Tibial nerve (tissue), 4 donors: ENCODE measurements around the gene KATNB1. TPM values are rescaled to one million over a fixed set of nuclear protein-coding genes. Genes with fewer than 3 reads are reported as not detected.
A peak's percentile ranks its signal among the peaks of the same experiment; 100 is the strongest.

Source experiments
- DNase-seq, 2 donors: peaks; one replicate each; pipeline ENCODE4 v3.0.0-alpha.2; 2019; ENCODE audit warnings: low spot score in 2 of 2
- H3K27ac ChIP-seq, 4 donors: fragments of 200-600 bp; sonication (generic) in 3 of 4; one replicate each; pipeline ENCODE4 v1.5.1; 2017 to 2019; ENCODE audit warnings: mild to moderate bottlenecking in 1 of 4
- H3K27me3 ChIP-seq, 2 donors: fragments of 200-600 bp; sonication (generic) in 1 of 2; one replicate each; pipeline versions ENCODE4 v1.5.1 to v1.6.0; 2017 to 2019
- H3K36me3 ChIP-seq, 3 donors: fragments of 200-600 bp; sonication (generic); one replicate each; pipeline ENCODE4 v1.5.1; 2018 to 2019
- H3K4me1 ChIP-seq, 4 donors: fragments of 200-600 bp; sonication (generic) in 3 of 4; one replicate each; pipeline ENCODE4 v1.5.1; 2017 to 2019
- H3K4me3 ChIP-seq, 4 donors: fragments of 200-600 bp; sonication (generic) in 3 of 4; one replicate each; pipeline ENCODE4 v1.5.1; 2017 to 2019; ENCODE audit warnings: mild to moderate bottlenecking in 1 of 4, moderate library complexity in 1 of 4
- H3K9me3 ChIP-seq, 4 donors: fragments of 200-600 bp; sonication (generic) in 3 of 4; one replicate each; pipeline ENCODE4 v1.5.1; 2017 to 2019
- EP300 ChIP-seq, 2 donors: sonication (generic); formaldehyde crosslinking; IDR thresholded peaks; one replicate each; pipeline ENCODE4 v1.6.1; 2017; ENCODE audit warnings: antibody characterized with exemption in 2 of 2, mild to moderate bottlenecking in 1 of 2
- POLR2A ChIP-seq, 2 donors: fragments of 450-650 bp; IDR thresholded peaks; one replicate each; pipeline ENCODE4 v1.6.1; 2017; ENCODE audit warnings: antibody characterized with exemption in 2 of 2, mild to moderate bottlenecking in 2 of 2, moderate library complexity in 2 of 2
- WGBS, 2 donors: methylation state at CpG; one replicate each; pipeline ENCODE4 v1.1.5; 2018; 5-methylcytosine and 5-hydroxymethylcytosine counted together
- total RNA-seq, 4 donors: library from RNA; depleted of rRNA; stranded (reverse); fragments of >200 nt; gene quantifications; one replicate each; pipeline ENCODE4 v1.1.0, GENCODE V29; 2016
- TF ChIP-seq, protein P1 (sequence below), 5 experiments: fragments of 200-600 bp in 3 of 5; fragments of 450-650 bp in 2 of 5; sonication (generic) in 3 of 5; IDR thresholded peaks; one replicate each; pipeline ENCODE4 v1.5.1; 2016 to 2019; ENCODE audit warnings: antibody characterized with exemption in 5 of 5, mild to moderate bottlenecking in 3 of 5, moderate library complexity in 2 of 5

KATNB1 gene
- total RNA-seq, 4 donors from 2014 or later = 21.0 to 36.8 (median 27.5) TPM

- H3K36me3 ChIP-seq = peaks cover 0 to 97% (median 0%) of the 10 kb centered on the region in 3 donors
- 91 to 95% methylated on average over 12 to 14 of the region's 14 CpGs for WGBS, 2 donors
- H3K9me3 ChIP-seq = no peaks in the 10 kb centered on the region
- DNase-seq = no peak
- H3K4me1 ChIP-seq = peaks cover 0 to 12% (median 0%) of the 10 kb centered on the region in 4 donors
- no peak for TF ChIP-seq EP300 (IDR thresholded peaks at IDR 0.05)
- TF ChIP-seq, protein P1, sequence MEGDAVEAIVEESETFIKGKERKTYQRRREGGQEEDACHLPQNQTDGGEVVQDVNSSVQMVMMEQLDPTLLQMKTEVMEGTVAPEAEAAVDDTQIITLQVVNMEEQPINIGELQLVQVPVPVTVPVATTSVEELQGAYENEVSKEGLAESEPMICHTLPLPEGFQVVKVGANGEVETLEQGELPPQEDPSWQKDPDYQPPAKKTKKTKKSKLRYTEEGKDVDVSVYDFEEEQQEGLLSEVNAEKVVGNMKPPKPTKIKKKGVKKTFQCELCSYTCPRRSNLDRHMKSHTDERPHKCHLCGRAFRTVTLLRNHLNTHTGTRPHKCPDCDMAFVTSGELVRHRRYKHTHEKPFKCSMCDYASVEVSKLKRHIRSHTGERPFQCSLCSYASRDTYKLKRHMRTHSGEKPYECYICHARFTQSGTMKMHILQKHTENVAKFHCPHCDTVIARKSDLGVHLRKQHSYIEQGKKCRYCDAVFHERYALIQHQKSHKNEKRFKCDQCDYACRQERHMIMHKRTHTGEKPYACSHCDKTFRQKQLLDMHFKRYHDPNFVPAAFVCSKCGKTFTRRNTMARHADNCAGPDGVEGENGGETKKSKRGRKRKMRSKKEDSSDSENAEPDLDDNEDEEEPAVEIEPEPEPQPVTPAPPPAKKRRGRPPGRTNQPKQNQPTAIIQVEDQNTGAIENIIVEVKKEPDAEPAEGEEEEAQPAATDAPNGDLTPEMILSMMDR (IDR thresholded peaks at IDR 0.05) = no peak
- TF ChIP-seq POLR2A (IDR thresholded peaks at IDR 0.05) = no peak
- no peak overlapping the region for H3K4me3 ChIP-seq
- no peaks in the 10 kb centered on the region for H3K27me3 ChIP-seq
- peak overlapping the region in 2 of 4 donors; percentile 45 to 73 for H3K27ac ChIP-seq
Observed at GRCh38 chr16:57763285-57764005, 27.9 kb downstream of the KATNB1 start.

- 89 to 90% methylated on average over 9 of the region's 9 CpGs for WGBS, 2 donors
- no peak for TF ChIP-seq EP300 (IDR thresholded peaks at IDR 0.05)
- TF ChIP-seq, protein P1 (IDR thresholded peaks at IDR 0.05) = no peak
- TF ChIP-seq POLR2A (IDR thresholded peaks at IDR 0.05) = no peak
- peaks cover 0 to 7% (median 0%) of the 10 kb centered on the region in 4 donors for H3K4me1 ChIP-seq
- DNase-seq = no peak
- H3K27me3 ChIP-seq = no peaks in the 10 kb centered on the region
- H3K27ac ChIP-seq = peak overlapping the region in 2 of 4 donors; percentile 45 to 73
- no peak overlapping the region for H3K4me3 ChIP-seq
- no peaks in the 10 kb centered on the region for H3K9me3 ChIP-seq
- H3K36me3 ChIP-seq = peaks cover 0 to 97% (median 0%) of the 10 kb centered on the region in 3 donors
Observed at GRCh38 chr16:57764006-57764340, 28.4 kb downstream of the KATNB1 start.

DNA sequence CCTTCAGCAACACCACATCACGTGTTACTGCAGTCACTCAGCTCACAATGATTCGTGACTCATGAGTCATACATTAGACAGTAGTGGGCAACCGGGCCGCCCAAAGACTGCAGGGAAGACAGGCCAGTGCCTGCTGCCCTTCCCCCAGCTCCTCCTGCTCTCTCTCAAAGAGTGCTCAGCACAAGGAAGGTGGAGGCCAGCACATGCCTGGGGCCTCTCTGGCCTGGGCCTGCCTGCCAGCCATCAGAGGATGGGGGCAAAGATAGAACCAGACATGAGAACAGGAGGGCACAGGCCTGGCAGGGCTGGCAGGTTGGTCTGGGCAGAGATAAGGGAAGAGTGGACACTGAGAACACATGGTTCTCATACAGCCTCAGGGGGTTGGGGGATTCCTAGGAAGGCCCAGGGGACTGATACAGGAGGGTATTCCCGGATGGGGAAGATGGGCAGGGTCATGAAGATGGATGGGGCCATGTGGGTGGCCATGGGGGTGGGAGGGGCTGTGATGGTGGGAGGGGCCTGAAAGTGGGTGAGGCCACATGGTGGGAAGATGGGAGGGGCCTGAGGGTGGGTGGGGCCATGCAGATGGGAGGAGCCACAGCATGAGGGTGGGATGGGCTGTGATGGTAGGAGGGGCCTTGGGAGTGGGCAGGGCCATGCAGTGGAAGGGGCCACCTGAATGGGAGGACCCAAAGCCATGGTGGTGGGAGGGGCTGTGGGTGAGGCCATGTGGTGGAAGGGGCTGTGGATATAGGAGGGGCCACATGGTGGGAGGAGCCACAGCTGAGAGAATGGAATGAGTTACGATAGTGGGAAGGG lies 29.0 kb downstream of the KATNB1 start:
- no peak for TF ChIP-seq POLR2A (IDR thresholded peaks at IDR 0.05)
- TF ChIP-seq, protein P1 (IDR thresholded peaks at IDR 0.05) = no peak
- no peak for TF ChIP-seq EP300 (IDR thresholded peaks at IDR 0.05)
- H3K36me3 ChIP-seq = peaks cover 0 to 97% (median 0%) of the 10 kb centered on the region in 3 donors
- 24 to 66% methylated on average over 6 of the region's 6 CpGs for WGBS, 2 donors

GRCh38 chr16:57765160-57765728 lies 29.7 kb downstream of the KATNB1 start:
- no peak for TF ChIP-seq POLR2A (IDR thresholded peaks at IDR 0.05)
- TF ChIP-seq, protein P1 (IDR thresholded peaks at IDR 0.05) = no peak
- no peak for TF ChIP-seq EP300 (IDR thresholded peaks at IDR 0.05)
- DNase-seq = no peak
- Histone ChIP-seq H3K4me3 (no peak overlapping the region), H3K36me3 (peaks cover 0 to 97% (median 0%) of the 10 kb centered on the region in 3 donors), H3K9me3 (no peaks in the 10 kb centered on the region), H3K27ac (peak overlapping the region in 2 of 4 donors; percentile 61 to 73), H3K4me1 (peaks cover 0 to 7% (median 0%) of the 10 kb centered on the region in 4 donors), H3K27me3 (no peaks in the 10 kb centered on the region)
- 90 to 91% methylated on average over 17 of the region's 17 CpGs for WGBS, 2 donors

More for the DNA sequence above, 29.0 kb downstream of the KATNB1 start:
- peak overlapping the region in 2 of 4 donors; percentile 61 to 73 for H3K27ac ChIP-seq
- no peaks in the 10 kb centered on the region for H3K9me3 ChIP-seq
- DNase-seq = no peak
- H3K4me3 ChIP-seq = no peak overlapping the region
- no peaks in the 10 kb centered on the region for H3K27me3 ChIP-seq
- peaks cover 0 to 7% (median 0%) of the 10 kb centered on the region in 4 donors for H3K4me1 ChIP-seq
